NCI-H2171 treated with DMSO at 0.1 percent for 48 hours (cell line): ENCODE results near the gene LRRC30.

Experiments used
- DNase-seq: peaks from one replicate; lab custom pipeline; 2025; lab: John Stamatoyannopoulos, UW

Gene LRRC30

DNA sequence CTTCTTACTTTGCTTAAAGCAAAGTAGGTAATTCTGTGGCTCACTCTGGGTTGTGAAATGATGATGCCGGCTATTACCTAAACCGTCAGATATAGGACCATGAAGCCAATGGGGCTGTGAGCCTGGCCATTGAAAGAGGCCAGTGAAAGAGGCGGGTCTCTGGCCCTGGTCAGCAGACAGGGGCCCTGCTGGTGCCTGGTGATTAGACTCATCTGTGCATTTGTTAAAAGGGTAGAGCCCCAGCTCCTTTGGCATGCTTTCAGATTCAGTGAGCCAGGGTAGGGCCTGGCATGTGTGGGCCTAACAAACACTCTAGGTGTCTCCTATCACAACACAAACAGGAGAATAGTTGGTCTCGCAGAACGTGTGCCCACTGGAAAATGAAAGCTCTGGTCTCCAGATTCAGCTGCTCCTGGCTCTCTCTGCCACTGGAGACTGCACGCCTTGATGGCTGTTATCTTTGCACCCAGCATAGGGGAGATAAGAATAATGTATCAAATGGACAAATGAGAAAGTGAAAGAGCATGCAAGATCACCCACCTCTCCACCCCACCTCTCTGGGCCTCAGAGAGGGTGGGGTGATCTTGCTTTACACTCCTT, 6.9 kb downstream of the LRRC30 start:
- no peak for DNase-seq

DNA sequence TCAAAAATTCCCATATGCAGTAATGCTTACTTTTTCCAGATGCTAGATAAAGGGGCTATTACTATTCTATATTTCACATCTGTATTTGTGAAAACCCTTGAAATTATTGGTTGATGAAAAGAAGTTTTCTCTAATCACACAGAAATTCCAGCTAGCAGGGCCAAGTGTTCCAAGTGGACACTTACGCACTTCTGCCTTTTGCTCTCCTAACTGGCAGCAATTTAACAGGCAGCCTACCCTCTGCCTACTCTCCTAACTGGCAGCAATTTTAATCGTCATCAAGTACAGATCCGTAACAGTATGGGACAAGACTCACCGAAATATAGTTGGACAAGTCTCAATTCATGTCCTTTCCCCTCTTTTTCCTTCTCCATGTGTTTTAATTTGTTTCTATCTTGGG, 12.0 kb downstream of the LRRC30 start:
- DNase-seq: no peak

- peak; percentile 82 for DNase-seq
Measured at GRCh38 chr18:7248877-7249276, 18.0 kb downstream of the LRRC30 start.

- DNase-seq: no peak
Measured at GRCh38 chr18:7254163-7254562, 23.3 kb downstream of the LRRC30 start.

DNA sequence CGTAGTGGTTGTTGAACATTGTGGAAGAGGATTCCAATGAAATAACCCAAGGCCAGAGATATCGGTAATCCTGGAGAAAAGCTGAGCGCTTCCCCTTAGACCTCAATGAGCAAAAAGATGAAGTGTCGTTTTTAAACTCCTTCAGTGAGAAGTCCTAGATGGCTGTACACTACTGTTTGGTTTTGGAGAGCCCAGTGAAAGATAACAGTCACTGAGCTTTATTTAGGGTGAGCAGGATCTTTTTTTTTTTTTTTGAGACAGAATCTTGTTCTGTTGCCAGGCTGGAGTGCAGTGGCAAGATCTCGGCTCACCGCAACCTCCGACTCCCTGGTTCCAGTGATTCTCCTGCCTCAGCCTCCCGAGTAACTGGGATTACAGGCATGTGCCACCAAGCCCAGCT, 24.2 kb downstream of the LRRC30 start:
- no peak for DNase-seq

GRCh38 chr18:7255643-7256042, 24.8 kb downstream of the LRRC30 start:
- DNase-seq: no peak

- no peak for DNase-seq
Measured at GRCh38 chr18:7256618-7257425, 25.9 kb downstream of the LRRC30 start.

DNA sequence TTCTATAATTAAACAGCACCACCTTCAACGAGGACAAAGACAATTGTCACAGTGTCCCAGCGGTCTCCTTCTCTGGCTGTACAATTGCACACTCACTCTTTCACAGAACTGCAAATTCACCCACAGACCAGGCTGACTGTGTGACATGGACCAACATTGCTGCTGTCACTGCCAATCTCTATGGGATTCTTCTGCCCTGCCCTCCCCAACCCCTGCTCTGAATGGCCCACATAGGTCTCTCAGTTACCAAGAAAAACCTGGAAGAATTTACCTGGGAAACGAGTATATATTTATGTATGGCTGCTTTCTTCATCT, 26.5 kb downstream of the LRRC30 start:
- no peak for DNase-seq

DNA sequence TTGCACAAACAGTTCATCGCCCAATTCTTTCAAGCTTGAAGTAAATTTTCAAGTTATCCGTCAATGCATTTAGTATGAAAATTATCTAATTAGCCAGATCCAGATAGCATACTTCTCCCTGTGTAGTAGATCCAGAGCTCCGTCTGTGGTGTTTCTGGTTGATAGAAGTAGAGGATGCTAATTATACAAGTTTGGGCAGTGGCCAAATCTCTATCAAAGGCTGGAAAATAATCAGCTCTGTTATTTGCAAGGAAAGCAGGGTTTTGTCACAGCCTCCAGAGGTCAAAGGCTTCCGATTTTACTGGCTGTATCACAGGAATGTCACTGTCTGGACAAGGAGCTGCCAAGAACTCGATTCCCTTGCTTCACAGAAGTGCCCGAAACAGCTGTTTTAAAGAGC, 28.6 kb downstream of the LRRC30 start:
- DNase-seq: peak; percentile 57

- DNase-seq: no peak
Measured at GRCh38 chr18:7261199-7261598, 30.3 kb downstream of the LRRC30 start.

GRCh38 chr18:7267973-7268372, 37.1 kb downstream of the LRRC30 start:
- DNase-seq: no peak

DNA sequence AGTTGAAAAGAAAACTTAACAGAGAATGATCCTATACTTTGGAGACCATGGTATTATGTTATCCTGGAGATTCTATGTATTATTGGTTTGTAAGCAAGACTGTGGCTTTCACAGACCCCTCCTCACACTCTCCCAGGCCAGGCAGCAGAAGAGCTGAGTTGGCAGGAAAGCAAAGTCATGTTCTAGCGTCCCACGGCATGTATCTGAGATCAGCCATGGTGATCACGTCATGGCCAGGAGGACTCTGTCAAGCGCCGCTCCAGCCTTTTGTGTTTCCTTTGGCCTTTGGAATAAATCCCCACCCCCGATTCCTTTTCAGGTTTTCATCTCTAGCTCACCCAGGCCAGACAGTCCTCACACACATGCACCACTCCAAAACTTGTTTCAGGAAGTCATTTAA, 39.1 kb downstream of the LRRC30 start:
- DNase-seq: no peak

DNA sequence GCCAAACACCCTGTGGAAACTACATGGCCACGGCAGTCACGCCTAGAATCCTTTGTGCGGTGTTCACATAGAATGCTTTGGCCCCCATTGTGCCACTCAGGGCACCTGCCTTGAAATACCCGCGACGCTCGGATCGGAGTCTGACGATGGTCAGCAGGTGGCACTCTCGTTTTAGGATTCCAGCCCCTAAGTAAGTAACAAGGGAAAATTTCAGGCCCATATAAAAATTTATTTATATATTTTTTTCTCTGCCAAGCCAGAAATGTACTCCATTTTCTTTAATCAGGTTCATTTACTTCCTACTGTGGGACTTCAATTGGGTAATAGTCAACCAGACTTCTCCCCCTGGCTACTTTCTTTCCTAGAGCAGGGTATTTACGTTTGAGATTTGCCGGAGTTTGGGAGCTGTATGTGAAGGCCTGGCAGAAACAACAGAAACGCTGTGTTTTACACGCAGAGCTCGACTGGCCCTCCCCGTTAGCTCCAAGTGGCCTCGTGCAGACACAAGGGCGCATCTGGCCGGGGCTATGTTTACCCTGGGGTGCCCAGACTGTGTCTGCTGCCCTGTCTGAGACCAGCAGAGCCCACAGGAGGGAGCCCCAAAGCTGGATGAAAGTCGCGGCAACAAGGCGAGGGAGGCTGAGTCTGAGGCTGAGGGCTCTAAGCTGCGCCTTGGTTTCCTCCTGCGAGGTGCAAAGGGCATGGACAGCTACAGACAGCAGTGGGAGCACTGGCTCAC, 41.6 kb downstream of the LRRC30 start:
- peak; percentile 81 for DNase-seq

DNA sequence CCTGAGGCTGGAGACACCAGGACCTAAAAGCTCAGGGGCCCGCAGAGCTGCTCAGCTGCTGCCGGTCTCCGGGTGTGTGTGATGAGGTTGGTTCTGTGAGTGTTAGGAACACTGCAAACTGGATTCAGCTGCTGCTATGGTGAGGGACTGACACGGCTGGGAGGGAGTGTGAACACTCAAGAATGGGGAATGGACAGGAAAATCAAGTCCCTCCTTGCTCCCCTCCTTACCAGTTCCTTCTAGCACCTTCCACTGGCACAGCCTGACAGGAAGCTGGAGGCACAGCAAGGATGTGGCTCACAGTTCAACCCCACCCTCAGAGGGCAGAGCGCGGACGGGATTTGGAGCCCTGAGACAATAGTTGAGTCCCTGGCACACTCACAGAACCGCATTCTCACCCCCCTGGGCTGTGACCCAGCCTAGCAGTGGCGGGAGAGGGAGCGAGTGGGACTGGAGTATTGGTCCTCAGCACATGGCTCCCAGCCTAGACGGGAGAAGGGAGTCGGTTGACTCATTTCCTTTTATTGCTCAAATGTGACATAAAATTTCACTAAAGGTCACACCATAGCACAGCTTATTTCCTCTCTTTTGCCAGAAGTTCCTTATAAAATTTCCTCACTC, 42.5 kb downstream of the LRRC30 start:
- DNase-seq: no peak

- no peak for DNase-seq
Measured at GRCh38 chr18:7281579-7281978, 50.7 kb downstream of the LRRC30 start.
